HS-5 (cell line): ENCODE measurements around the gene SUGCT.
"Not testable (repeated sequence)": the region's sequence is repeated elsewhere in the genome, so short reads cannot be mapped to it uniquely, and the experiment has no call there.

ENCODE experiments used
- DNase-seq: peaks from one replicate; pipeline ENCODE4 v3.0.0-alpha.2; 2012; ENCODE audit warnings: low read depth

SUGCT gene

DNA sequence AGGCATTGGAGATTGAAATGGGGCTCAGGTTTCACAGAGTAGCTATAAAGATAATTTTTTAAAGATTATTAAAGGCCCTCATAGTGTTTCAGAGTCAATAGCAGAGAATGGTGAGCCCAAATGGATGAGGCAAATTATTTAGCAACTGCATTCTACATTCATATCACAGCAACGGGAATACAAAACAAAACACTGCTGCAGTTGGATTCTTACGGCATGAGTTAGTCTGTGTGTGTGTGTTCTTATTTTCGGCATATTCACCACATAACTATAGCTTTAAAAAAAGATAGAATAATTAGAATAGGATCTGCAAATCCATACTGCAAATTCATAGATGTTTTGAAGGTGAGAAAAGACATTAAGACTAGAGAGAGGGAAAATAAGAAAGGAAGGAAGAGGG lies 66.0 kb downstream of the SUGCT start:
- DNase-seq = no peak

GRCh38 chr7:40202851-40203250 lies 68.0 kb downstream of the SUGCT start:
- DNase-seq = no peak

GRCh38 chr7:40204581-40204980 lies 69.8 kb downstream of the SUGCT start:
- DNase-seq = no peak

- DNase-seq = no peak
Observed at GRCh38 chr7:40205992-40206391, 71.2 kb downstream of the SUGCT start.

DNA sequence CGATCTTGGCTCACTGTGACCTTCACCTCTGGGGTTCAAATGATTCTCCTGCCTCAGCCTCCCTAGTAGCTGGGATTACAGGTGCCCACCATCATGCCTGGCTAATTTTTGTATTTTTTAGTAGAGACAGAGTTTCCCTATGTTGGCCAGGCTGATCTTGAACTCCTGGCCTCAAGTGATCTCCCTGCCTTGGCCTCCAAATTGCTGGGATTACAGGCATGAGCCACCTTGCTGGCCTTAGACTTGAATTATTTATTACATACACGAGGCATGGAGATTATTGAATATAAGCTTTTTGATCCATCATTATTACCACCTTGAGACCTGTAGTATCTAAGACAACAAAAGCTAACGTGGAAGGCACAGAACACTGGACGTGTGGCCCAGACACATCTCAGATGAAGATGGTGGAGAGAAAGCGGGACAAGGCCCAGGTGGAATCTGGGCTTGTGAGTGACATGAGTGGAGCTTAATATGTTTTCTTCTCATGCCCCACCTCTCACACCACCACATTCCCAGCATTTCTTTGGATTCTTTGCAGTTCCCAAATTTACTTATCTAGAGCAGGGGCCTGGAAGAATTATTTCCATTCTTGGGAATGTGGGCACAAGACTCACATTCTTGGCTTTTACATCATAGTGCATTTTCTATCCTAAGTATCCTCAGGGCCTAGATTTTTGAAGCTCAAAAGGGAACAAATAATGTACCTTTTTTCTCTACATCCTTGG lies 76.6 kb downstream of the SUGCT start:
- no peak for DNase-seq

GRCh38 chr7:40213291-40213690 lies 78.5 kb downstream of the SUGCT start:
- no peak for DNase-seq

- no peak for DNase-seq
Observed at GRCh38 chr7:40213856-40214255, 79.1 kb downstream of the SUGCT start.

GRCh38 chr7:40218612-40219011 lies 83.8 kb downstream of the SUGCT start:
- DNase-seq = not testable (repeated sequence)

GRCh38 chr7:40219917-40220316 lies 85.1 kb downstream of the SUGCT start:
- DNase-seq = peak; percentile 63

- peak; percentile 37 for DNase-seq
Observed at GRCh38 chr7:40220421-40220911, 85.7 kb downstream of the SUGCT start.

DNA sequence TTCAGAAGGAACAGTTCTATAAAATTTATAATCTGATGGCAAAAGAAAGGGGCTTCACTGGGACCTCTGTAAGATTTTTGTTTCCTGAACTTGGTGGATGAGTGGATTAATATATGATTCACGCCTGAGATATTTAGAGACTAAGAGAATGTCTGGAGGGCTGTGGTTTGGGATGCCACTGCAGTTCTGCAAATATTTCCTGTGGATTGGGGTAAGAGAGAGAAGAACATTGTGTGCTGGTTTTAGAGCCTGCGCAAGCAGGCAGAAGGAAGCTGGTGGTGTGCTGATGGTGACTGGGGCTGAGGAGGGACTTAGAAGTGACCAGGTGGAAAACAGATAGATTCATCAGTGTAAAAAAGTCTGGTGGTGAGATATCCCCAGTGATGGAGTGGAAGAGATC lies 87.0 kb downstream of the SUGCT start:
- DNase-seq = peak; percentile 89

- no peak for DNase-seq
Observed at GRCh38 chr7:40223451-40224127, 88.8 kb downstream of the SUGCT start.

DNA sequence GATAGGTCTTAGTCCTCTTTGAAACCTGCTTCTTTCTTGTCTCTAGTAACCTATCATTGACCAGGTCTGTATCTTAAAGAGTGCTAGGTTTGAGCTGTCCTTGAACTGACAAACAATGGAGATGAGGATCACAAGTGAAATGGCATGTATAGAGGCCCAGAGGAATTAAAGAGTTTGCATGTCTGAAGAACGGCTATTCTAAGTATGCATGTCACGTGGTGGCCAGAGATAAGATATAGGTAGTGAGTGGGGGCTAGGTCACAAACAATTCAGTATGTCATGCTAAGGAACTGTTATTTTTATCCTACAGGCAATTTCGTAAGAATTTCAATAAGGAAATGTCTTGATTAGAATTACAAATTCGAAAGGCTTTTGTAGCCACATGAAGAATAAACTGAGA lies 95.3 kb downstream of the SUGCT start:
- no peak for DNase-seq

GRCh38 chr7:40231796-40232195 lies 97.0 kb downstream of the SUGCT start:
- DNase-seq = no peak

GRCh38 chr7:40232242-40232893 lies 97.6 kb downstream of the SUGCT start:
- peak; percentile 50 for DNase-seq

DNA sequence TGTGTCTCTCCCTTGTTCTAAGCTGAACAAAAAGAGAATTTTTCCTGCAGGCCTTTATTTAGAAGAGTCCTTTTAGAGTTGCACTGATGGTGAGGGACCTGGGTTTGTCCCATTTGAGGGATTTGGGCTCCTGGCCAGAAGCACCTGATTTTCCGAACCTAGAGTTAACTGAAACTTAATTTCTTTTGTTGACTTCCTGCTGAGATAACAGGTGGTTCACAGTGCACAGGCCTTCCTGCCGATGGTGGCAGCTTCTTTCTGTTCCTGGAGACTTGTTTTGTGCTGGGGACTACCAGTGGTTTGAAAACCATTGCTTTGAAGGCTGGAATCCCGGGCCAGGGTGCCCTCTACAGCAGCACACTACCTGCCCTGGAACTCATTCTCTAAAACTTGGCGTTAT lies 99.2 kb downstream of the SUGCT start:
- DNase-seq = no peak

DNA sequence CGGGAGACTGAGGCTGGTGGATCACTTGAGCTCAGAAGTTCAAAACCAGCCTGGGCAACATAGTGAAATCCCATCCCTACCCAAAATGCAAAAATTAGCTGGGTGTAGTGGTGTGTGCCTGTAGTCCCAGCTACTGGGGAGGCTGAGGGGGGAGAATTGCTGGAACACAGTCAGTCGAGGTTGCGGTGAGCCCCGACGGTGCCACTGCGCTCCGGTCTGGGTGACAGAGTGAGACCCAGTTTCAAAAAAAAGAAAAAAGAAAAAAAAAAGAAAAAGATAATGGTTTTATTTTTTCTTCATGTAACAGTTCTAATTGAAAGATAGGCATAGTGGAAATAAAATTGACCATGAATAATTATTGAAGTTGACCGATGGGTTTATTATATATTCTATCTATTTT lies 99.9 kb downstream of the SUGCT start:
- no peak for DNase-seq

- no peak for DNase-seq
Observed at GRCh38 chr7:40237731-40238130, 102.9 kb downstream of the SUGCT start.

GRCh38 chr7:40239755-40240303 lies 105.0 kb downstream of the SUGCT start:
- no peak for DNase-seq

- DNase-seq = no peak
Observed at GRCh38 chr7:40243076-40243475, 108.3 kb downstream of the SUGCT start.

DNA sequence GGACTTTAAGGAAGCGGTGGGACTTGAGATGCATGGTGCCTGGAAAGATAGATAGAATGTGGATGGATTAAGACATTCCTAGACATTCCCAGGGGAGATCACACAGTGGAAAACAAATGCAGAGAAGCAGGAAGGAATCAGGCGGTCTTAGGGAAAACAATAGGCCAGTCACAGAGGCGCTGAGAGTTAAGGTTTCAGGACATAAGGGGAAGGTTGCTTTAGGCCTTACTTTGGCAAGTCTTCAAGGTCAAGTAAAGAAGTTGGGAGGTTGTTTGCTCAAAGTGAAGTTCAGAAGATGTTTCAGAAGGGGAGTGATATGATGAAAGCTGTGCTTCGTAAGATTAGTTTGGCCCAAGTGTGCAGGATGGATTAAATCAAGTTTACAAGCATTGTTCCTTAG lies 109.4 kb downstream of the SUGCT start:
- DNase-seq = no peak

- no peak for DNase-seq
Observed at GRCh38 chr7:40248681-40249080, 113.9 kb downstream of the SUGCT start.

- DNase-seq = not testable (repeated sequence)
Observed at GRCh38 chr7:40253444-40253843, 118.6 kb downstream of the SUGCT start.
